Stomach (tissue), 9 donors: Measurements from ENCODE around the gene CFAP221. TPM values are rescaled to one million over a fixed set of nuclear protein-coding genes. Genes with fewer than 3 reads are reported as not detected.

Experiments
- DNase-seq, 2 donors: peaks; one replicate each; pipeline versions ENCODE4 v3.0.0 to v3.0.0-alpha.2; 2013 to 2019
- H3K27ac ChIP-seq, 5 donors: fragments of 200-600 bp in 4 of 5; sonication (generic) in 4 of 5; one replicate each; pipeline ENCODE4 v1.5.1; 2013 to 2019; ENCODE audit warnings: mild to moderate bottlenecking in 1 of 5, moderate library complexity in 1 of 5
- H3K27me3 ChIP-seq, 3 donors: fragments of 200-600 bp; sonication (generic); one replicate each; pipeline ENCODE4 v1.5.1; 2017 to 2019; ENCODE audit warnings: mixed run types in 1 of 3
- H3K36me3 ChIP-seq, 4 donors: fragments of 200-600 bp; sonication (generic); 1 replicate in 3 of 4; 2 replicates in 1 of 4; pipeline ENCODE4 v1.5.1; 2016 to 2019
- H3K4me1 ChIP-seq, 4 donors: fragments of 200-600 bp; sonication (generic); one replicate each; pipeline ENCODE4 v1.5.1; 2016 to 2019
- H3K4me3 ChIP-seq, 4 donors: fragments of 200-600 bp; sonication (generic) in 3 of 4; one replicate each; pipeline ENCODE4 v1.5.1; 2016 to 2019; ENCODE audit warnings: mild to moderate bottlenecking in 1 of 4
- H3K9me3 ChIP-seq, 4 donors: fragments of 200-600 bp; sonication (generic); one replicate each; pipeline ENCODE4 v1.5.1; 2016 to 2019
- CTCF ChIP-seq, 7 experiments: fragments of 450-650 bp in 4 of 7; fragments of 200-600 bp in 3 of 7; sonication (generic) in 3 of 7; IDR thresholded peaks; one replicate each; pipeline ENCODE4 v1.5.1; 2016 to 2019; ENCODE audit warnings: antibody characterized with exemption in 7 of 7, control low read depth in 2 of 7, mild to moderate bottlenecking in 1 of 7
- EP300 ChIP-seq: sonication (generic); formaldehyde crosslinking; IDR thresholded peaks from one replicate; pipeline ENCODE4 v1.6.1; 2017; ENCODE audit warnings: antibody characterized with exemption
- POLR2A ChIP-seq, 4 donors: fragments of 450-650 bp; IDR thresholded peaks; one replicate each; pipeline ENCODE4 v1.6.1; 2016; ENCODE audit warnings: antibody characterized with exemption in 4 of 4, control low read depth in 2 of 4, mild to moderate bottlenecking in 1 of 4, moderate library complexity in 1 of 4
- POLR2AphosphoS5 ChIP-seq, 3 donors: sonication (generic); formaldehyde crosslinking; IDR thresholded peaks; one replicate each; pipeline ENCODE4 v1.6.1; 2016; ENCODE audit warnings: antibody characterized with exemption in 3 of 3
- WGBS, 5 donors: extraction: QIAGEN DNeasy Blood & Tissue Kit in 3 of 5; methylation state at CpG; one replicate each; pipeline versions ENCODE4 v1.1.5 to v1.1.7; 2013 to 2018; 5-methylcytosine and 5-hydroxymethylcytosine counted together
- intact Hi-C: fragments of 100-400 bp; cut with DNase I; formaldehyde crosslinking; loops from one replicate; pipeline ENCODE4 v1.15.1; 2023; ENCODE audit warnings: low total_unique reads
- polyA plus RNA-seq, 3 donors: library from polyadenylated mRNA; stranded (reverse); fragments of 200-250 nt; gene quantifications; one replicate each; pipeline ENCODE4 v1.2.3, GENCODE V29; 2013
- total RNA-seq, 5 donors: library from RNA; depleted of rRNA; stranded (reverse); fragments of >200 nt; gene quantifications; one replicate each; pipeline versions ENCODE4 v1.1.0 to v1.2.3, GENCODE V29; 2014 to 2016
- donor health status: healthy with polysubstance abuse.
- donor health status: Bipolar disorder and iron deficiency.
- donor health status: healthy.

CFAP221 gene
- total and polyA plus RNA-seq, 8 donors = 0.31 to 15.1 (median 1.1) TPM; not detected in 2

DNA sequence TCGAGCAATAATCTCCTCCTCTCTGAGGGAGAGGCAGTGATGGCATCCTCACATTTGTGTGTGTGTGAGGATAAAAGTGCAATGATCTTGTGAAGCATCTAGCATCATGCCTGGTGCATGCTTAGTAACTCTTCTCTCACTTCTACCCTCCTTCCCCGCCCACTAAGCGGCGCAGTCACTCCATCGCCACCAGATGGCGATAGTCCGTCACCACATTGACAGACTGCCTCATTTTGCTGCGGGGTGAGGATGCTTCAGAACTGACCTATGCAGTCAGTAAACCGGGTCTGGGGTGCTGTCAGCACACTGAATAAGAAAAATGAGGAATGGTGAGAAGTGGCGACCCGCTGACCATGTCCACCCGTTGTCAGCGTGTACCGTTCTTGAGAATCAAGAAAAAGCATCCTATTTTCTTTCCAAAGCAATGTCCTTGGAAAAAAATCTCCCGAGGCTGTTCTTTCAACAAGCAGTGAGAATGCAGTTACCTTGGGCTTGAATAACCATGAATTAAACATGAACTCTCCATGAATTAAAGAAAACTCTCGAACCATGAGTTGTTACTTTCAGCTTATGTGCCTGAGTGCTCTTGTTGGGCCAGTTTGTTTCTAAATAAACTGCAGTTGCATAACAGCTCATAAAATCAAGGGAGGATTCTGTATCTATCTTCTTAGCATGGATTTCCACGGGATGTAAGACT lies 97.5 kb downstream of the CFAP221 start:
- WGBS, 5 donors = 7 to 11% (median 8%) methylated on average over 17 of the region's 17 CpGs
- H3K4me3 ChIP-seq = no peak overlapping the region
- intact Hi-C loops = no loop called here
- H3K9me3 ChIP-seq = no peaks in the 10 kb centered on the region
- no peaks in the 10 kb centered on the region for H3K36me3 ChIP-seq
- peaks cover 0 to 36% (median 20%) of the 10 kb centered on the region in 4 donors for H3K4me1 ChIP-seq
- H3K27me3 ChIP-seq = peaks cover 0 to 5% (median 0%) of the 10 kb centered on the region in 3 donors
- TF ChIP-seq POLR2AphosphoS5 (IDR thresholded peaks at IDR 0.05) (peak in 1 of 3 donors; percentile 37), POLR2A (IDR thresholded peaks at IDR 0.05) (no peak), CTCF (IDR thresholded peaks at IDR 0.05) (peak in 5 of 7 experiments; percentile 76 to 87 (median 82)), EP300 (no peak)
- peak; percentile 73 to 92 for DNase-seq
- no peak overlapping the region for H3K27ac ChIP-seq

DNA sequence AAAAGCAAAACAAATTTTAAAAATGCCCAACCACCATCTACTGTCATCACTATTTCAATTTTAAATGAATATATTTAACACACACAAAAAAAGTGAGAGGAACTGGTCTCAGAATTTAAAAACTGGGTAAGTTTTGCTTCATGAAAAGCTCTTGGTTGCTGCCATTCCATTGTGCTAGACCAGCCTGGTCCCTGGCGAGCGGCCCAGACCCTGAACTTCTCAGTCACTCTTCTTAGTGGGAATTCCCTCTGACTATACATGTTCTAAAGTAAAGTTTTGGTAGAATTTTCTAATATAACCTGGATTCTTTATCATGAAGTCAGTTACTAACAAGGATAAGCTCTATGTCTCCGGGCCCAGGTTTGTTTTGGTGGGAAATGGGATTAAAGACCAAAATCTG lies 99.9 kb downstream of the CFAP221 start:
- no peak overlapping the region for H3K4me3 ChIP-seq
- no peak overlapping the region for H3K27ac ChIP-seq
- H3K27me3 ChIP-seq = peaks cover 0 to under 1% (median 0%) of the 10 kb centered on the region in 3 donors
- WGBS, 5 donors = 70 to 86% (median 83%) methylated on average over 3 of the region's 3 CpGs
- H3K36me3 ChIP-seq = no peaks in the 10 kb centered on the region
- H3K4me1 ChIP-seq = peaks cover 0 to 15% (median 7%) of the 10 kb centered on the region in 4 donors
- H3K9me3 ChIP-seq = peaks cover 0 to 2% (median under 1%) of the 10 kb centered on the region in 4 donors
- DNase-seq = no peak
- TF ChIP-seq CTCF (IDR thresholded peaks at IDR 0.05) (no peak), EP300 (no peak), POLR2AphosphoS5 (IDR thresholded peaks at IDR 0.05) (no peak), POLR2A (IDR thresholded peaks at IDR 0.05) (no peak)
- intact Hi-C loops = no loop called here

- TF ChIP-seq POLR2AphosphoS5 (IDR thresholded peaks at IDR 0.05) (no peak), CTCF (IDR thresholded peaks at IDR 0.05) (no peak), EP300 (no peak), POLR2A (IDR thresholded peaks at IDR 0.05) (no peak)
- WGBS, 5 donors = 58 to 70% (median 65%) methylated on average over 3 of the region's 3 CpGs
- no peaks in the 10 kb centered on the region for H3K27me3 ChIP-seq
- no peaks in the 10 kb centered on the region for H3K36me3 ChIP-seq
- no peak for DNase-seq
- H3K27ac ChIP-seq = no peak overlapping the region
- H3K4me1 ChIP-seq = peaks cover 0 to 10% (median 3%) of the 10 kb centered on the region in 4 donors
- intact Hi-C loops = no loop called here
- H3K9me3 ChIP-seq = peaks cover 0 to 10% (median 5%) of the 10 kb centered on the region in 4 donors
- no peak overlapping the region for H3K4me3 ChIP-seq
Measured at GRCh38 chr2:119645173-119645855, 101.1 kb downstream of the CFAP221 start.

GRCh38 chr2:119646149-119646548 lies 101.9 kb downstream of the CFAP221 start:
- 77 to 92% (median 89%) methylated on average over 3 of the region's 3 CpGs for WGBS, 5 donors

More at GRCh38 chr2:119646149-119646548, 101.9 kb downstream of the CFAP221 start:
- H3K27ac ChIP-seq = no peak overlapping the region
- intact Hi-C loops = no loop called here
- TF ChIP-seq CTCF (IDR thresholded peaks at IDR 0.05) = no peak
- TF ChIP-seq POLR2A (IDR thresholded peaks at IDR 0.05) = no peak
- no peak for TF ChIP-seq POLR2AphosphoS5 (IDR thresholded peaks at IDR 0.05)
- no peak for TF ChIP-seq EP300
- H3K36me3 ChIP-seq = no peaks in the 10 kb centered on the region
- H3K27me3 ChIP-seq = no peaks in the 10 kb centered on the region
- H3K4me3 ChIP-seq = no peak overlapping the region
- H3K9me3 ChIP-seq = peaks cover 0 to 10% (median 5%) of the 10 kb centered on the region in 4 donors
- H3K4me1 ChIP-seq = peaks cover 0 to 10% (median 3%) of the 10 kb centered on the region in 4 donors
- no peak for DNase-seq
